GM18909 (cell line): ENCODE data around the gene TBX1.

Experiments used
- ATAC-seq: cut with Tn5 transposase; IDR thresholded peaks from one replicate; pipeline ENCODE4 v1.9.1; 2021; ENCODE audit warnings: mild to moderate bottlenecking; ENCODE audit not compliant: unreplicated experiment, poor library complexity

The TBX1 gene

DNA sequence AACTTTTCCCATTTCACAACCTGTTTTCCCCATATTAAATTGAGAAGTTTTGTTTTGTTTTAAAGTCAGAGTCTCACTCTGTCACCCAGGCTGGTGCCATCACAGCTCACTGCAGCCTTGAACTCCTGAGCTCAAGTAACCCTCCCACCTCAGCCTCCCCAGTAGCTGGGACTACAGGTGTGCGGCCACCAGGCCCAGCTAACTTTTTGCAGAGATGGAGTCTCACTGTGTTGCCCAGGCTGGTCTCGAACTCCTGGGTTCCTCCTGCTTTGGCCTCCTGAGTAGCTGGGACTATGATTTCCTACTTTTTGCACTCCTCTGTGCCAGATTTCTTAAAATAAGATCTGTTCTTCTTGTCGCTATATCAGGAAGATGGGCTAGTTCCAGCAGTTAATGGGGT is 49.2 kb downstream of the TBX1 start:
- no peak for ATAC-seq

DNA sequence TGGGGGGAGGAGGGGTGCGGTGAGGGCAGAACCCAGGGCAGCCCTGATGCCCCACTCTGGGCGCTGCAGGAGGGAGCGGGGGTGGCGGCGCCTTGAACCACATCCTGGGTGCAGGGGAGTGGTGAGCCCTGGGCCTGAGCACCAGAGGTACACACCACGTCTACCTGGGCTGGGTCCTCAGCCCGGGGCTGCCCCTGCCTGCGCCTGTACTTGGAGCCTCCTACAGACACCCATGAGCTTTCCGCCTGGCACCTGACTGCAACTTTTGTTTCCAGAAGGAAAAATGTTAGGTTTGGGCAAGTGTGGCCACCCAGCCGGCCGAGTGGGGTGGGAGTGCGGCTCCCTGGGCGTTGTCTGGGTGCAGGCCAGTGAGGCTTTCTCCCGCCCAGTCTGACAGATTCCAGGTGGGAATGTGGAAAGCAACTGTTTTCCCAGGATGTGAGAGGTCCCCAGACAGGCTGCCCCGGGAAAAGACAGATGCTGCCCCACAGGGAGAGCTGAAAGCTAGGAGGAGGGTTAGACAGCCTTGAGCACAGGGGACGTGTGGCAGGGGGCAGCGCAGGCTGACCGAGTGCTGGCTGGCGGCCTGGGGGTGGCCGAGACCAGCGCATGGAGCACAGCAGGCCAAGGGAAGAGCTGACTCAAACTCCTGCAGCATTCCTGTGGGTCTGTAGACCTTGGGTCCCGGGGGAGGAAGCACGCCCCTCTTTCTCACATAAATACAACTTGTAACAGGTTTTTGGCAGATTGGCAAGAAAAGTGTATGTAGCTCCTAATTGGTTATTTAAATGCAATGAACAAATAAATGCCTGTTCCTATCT is 50.0 kb downstream of the TBX1 start:
- ATAC-seq: no peak

DNA sequence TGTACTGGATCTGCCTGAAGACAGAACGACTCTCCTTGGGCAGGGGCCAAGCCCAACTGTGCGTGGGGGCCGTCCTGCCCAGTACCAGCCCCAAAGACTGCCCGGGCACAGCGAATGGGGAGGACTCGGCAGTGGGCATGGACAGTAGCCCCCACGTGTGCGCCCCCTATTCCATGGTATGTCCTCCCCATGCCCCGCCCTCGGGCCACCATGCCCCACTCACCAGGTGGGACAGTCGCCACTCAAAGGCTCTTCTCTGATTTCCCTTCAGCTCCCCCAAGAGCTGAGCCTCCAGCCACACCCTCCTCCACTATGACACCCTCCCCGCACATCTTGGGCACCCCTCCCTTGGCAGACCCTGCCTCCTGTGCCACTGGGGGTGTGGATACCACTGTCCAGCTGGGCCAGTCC is 50.6 kb downstream of the TBX1 start:
- ATAC-seq: no peak

DNA sequence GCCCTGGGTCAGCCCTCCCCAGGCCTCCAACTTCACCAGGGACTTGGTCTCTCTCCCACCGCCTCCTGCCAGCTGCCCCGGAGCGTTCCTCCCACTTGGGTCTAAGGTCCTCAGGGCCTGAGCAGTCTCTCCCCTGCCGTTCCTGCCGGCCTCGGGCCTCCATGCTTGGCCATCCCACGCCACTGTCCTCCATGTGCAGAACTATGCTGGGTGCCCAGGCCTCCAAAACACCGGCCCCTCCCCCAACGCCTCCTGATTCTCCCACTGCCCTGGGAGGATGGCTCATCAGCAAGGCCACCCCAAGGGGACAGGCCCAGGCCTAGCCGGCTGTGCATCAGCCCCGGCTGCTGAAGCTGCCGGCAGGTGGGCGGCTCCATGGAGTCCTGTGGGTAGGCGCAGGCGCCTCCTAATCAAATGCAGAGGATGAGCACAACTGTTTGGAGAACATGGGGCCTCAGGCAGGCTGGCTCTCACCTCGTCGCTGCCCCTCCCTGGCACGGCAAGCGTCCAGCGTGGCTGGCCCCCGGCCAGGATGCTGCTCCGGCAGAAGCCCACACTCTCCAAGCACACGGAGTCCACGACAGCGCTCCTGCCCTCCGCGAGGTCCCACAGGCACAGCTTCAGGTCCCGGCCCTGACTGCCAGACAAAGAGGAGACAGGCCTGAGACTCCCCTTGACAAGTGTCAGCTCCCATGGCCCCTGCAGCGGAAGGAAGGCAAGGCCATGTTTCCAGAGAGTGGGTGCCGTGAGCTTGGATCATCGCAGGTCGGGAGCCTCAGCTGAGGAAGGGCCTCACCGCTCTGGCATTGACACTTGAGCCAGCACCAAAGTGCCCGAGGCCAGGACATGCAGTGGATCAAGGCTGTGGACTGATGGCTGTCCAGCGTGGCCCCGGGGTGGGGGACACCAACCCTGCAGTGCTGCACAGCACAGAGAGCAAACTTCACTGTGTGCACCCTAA is 51.5 kb downstream of the TBX1 start:
- ATAC-seq: no peak

GRCh38 chr22:19812910-19813309 is 52.3 kb downstream of the TBX1 start:
- no peak for ATAC-seq

- no peak for ATAC-seq
Observed at GRCh38 chr22:19814428-19814827, 53.9 kb downstream of the TBX1 start.

GRCh38 chr22:19815093-19815822 is 54.7 kb downstream of the TBX1 start:
- no peak for ATAC-seq

DNA sequence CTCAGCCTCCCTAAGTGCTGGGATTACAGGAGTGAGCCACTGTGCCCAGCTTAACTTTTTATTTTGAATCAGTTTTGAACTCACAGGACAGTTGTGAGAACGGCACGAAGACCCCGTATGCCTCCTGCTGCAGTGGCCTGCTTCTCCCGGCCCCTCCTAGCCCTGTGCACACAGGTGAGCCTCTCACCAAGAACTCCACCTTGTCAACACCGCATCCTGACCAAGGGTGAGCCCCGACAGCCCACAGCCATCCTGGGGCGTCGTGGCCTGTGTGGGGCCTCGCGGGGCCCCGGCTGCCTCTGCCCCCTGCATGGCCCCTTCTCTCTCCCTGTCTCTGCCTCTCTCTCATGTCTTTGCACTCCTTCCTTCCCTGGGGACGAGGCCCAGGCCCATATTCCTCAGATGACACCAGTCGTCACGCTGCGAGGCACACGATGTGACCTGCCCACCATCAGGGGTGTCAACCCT is 55.3 kb downstream of the TBX1 start:
- ATAC-seq: no peak

DNA sequence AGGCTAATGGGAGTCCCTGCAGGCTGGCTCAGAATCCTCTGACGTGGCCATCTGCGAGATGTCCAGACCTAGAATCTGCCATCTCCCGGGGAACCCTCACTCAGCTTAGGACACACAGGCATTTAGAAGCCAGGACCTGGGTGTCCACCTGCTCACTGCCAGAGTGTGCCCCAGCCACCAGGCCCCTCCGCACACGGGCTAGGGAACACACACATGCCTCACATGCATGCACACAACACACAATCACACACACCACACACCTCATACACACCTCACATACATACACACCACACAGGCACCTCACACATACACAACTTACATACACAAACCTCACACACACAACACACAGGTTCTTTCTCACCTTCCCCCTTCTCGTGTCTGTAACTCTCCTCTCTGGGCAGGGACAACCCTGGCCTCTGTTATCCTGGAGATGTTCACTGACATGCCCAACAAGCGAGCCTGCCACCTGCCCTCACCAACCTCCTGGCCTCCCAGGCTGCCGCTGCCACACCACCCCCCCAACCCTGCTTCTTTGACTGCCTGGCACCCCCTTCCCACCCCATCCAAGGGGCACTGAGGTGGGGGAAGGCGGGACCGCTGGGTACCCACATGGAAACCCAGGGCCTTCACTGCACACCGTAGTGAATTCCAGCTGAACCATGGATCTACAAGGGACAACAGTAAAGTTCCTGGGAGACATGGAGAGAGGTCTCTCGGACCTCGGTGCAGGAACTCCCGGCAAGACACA is 56.0 kb downstream of the TBX1 start:
- ATAC-seq: no peak
